ENCODE data around the gene NREP.

The NREP gene

DNA sequence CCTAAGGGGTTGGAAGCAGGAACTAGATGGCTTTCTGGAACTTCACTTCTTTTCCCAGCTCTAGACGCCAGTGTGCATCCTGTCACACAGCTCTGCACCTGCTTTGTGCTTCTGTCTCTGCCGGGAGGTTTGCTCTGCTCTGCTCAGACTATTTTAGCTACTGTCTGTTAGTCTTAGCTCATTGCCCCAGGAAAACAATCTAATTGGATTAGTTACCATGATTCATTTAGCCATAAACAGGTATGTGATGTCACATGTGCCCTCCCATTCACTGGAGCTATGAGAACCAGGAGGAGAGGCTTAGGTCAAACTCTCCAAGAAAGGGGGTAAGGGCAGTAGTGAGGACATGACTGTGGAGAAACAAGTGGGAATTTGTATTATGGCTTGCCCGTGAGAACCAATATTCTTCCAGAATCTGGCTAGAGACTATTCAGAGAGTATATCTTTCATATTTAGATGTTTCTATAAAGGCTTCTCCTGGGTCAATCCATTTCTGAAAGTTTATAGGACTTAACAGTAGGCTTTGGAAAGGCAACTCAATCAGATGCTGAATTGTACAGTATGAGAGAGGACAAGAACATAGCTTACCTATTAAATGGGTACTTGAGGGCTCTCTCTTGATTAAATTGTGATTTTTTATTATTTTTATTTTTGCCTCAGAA is 22.4 kb upstream of the NREP start:
- H3K4me3 Mint-ChIP-seq = no peak overlapping the region
- no peaks in the 10 kb centered on the region for H3K9me3 Mint-ChIP-seq
- peaks cover 25% of the 10 kb centered on the region for H3K27me3 Mint-ChIP-seq
- H3K27ac Mint-ChIP-seq = no peak overlapping the region
- H3K36me3 Mint-ChIP-seq = no peaks in the 10 kb centered on the region
- CTCF ChIA-PET = no interaction called here
- DNase-seq = no peak
- H3K4me1 Mint-ChIP-seq = no peaks in the 10 kb centered on the region

DNA sequence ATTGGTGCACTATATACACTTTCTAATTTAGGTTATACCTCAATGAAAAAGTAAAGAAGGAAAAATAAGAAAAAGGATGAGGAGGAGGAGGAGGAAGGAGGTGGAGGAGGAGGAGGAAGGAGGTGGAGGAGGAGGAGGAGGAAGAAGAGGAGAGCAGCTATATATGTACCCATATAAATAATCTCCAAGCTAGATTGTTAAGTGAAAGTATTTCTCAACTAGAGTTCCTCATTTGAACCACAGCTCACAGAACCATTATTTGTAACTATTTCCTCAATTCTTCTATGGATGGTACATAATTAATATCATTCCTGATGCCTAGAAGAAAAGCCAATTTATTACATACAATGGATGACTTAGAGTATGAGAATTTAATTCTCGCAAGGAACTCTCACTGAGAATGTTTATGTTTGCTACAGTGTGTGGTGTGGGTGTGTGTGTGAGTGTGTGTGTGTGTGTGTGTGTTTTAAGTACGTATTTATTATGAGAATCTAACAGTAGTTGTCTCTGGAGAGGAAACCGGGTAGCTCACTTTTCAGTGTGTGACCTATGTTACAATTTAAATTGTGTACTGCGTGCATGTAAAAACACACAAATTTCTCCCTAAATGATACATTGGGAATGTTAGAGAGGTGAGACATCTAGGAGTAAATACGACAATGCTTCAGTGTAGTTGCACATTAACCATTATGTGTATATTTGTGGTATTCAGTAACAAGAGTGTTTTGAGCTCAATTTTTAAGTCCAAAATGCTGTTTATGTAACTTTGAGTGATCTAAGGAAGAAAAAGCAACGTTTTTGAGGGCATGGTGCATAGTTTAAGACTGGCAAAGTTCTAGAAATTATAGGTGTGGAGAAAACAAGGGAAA is 20.2 kb upstream of the NREP start:
- Mint-ChIP-seq H3K4me1 (no peaks in the 10 kb centered on the region), H3K36me3 (no peaks in the 10 kb centered on the region), H3K4me3 (no peak overlapping the region), H3K9me3 (no peaks in the 10 kb centered on the region), H3K27ac (no peak overlapping the region), H3K27me3 (peaks cover 31% of the 10 kb centered on the region)
- CTCF ChIA-PET = no interaction called here
- DNase-seq = no peak

DNA sequence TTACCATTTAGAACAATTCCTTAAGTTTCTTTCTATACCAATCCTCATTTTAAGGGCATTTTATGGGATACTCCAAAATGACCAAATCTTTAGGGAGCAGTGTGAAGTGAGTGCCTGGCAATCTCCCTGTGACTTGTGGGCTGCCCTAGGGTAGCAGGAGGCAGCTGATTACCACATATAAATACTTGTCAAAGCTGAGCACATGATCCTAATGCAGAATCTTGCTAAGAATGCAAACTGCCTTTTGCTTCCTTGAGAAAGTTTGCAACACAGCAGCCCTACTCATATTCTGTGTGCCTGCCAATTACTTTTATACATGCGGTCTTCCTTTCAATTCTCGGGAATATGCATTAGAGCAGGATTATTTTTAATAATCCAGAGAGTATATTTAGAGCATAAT is 18.2 kb upstream of the NREP start:
- Mint-ChIP-seq H3K36me3 (no peaks in the 10 kb centered on the region), H3K4me1 (no peaks in the 10 kb centered on the region), H3K27me3 (peaks cover 27% of the 10 kb centered on the region), H3K27ac (no peak overlapping the region), H3K4me3 (no peak overlapping the region), H3K9me3 (no peaks in the 10 kb centered on the region)
- CTCF ChIA-PET = no interaction called here
- no peak for DNase-seq

DNA sequence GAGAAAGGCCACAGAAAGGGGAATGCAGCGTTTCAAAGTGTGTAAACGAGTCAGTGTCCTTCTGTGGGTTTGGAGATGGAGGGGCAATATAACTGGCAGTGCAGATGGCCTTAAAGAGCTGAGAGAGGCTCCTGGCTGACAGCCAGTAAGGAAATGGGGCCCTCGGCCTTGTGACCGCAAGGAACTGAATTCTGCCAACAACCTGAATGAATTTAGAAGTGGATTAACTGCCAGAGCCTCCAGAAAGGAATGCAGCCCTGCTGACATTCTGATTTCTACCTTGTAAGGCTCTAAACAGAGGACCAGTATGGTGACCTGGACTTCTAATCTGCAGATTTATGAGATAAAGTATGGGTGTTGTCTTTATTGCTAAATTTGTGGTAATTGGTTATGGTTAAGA is 17.5 kb upstream of the NREP start:
- DNase-seq = no peak
- CTCF ChIA-PET = no interaction called here

DNA sequence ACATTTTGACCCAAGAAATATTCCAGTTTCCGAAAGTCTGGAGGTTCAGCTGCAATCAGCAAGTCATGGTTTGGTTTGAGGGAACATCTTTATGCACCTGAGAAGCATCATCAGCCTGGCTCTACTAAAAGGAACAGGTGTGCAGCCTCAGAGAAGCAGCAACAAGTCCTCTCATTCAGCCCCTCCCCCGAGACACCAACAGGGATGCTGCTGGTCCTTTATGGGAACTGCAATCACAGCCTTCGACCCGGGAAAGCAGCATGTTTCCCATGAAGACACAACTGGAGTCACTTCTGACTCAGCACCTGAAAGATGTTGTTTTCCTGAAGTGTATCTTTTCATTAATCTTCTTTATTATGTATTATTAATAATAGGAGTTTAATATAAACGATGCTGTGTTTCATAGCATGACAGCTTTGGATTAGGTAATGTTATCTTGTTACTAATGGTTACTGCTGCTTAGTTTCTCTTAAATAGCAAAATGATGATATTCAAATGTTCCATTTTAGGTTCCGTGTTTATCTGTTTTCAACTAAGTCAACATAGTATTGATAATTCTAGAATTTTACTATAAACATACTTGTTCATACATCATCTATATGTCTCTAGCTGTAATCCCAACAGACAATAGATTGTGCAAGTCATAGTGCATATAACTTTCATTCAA is 15.6 kb upstream of the NREP start:
- H3K27ac Mint-ChIP-seq = no peak overlapping the region
- no peaks in the 10 kb centered on the region for H3K36me3 Mint-ChIP-seq
- DNase-seq = no peak
- H3K4me3 Mint-ChIP-seq = no peak overlapping the region
- CTCF ChIA-PET = no interaction called here
- H3K9me3 Mint-ChIP-seq = no peaks in the 10 kb centered on the region
- no peaks in the 10 kb centered on the region for H3K4me1 Mint-ChIP-seq
- H3K27me3 Mint-ChIP-seq = peaks cover 15% of the 10 kb centered on the region

More for the DNA sequence above, 17.5 kb upstream of the NREP start:
- Mint-ChIP-seq H3K9me3 (no peaks in the 10 kb centered on the region), H3K36me3 (no peaks in the 10 kb centered on the region), H3K4me3 (no peak overlapping the region), H3K27ac (no peak overlapping the region), H3K27me3 (peaks cover 20% of the 10 kb centered on the region), H3K4me1 (no peaks in the 10 kb centered on the region)

DNA sequence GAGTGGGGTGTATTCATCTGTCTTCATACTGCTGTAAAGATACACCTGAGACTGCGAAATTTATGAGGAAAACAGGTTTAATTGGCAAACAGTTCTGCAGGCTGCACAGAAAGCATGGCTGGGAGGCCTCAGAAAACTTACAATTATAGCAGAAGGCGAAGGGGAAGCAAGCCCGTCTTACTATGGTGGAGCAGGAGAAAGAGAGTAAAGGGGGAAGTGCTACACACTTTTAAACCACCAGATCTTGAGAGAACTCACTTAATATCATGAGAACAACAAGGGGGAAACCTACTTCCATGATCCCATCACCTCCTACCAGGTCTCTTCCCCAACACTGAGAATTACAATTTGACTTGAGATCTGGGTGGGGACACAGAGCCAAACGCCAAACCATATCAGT is 12.5 kb upstream of the NREP start:
- Mint-ChIP-seq H3K36me3 (no peaks in the 10 kb centered on the region), H3K27ac (no peak overlapping the region), H3K4me1 (no peaks in the 10 kb centered on the region), H3K27me3 (peaks cover 26% of the 10 kb centered on the region), H3K9me3 (no peaks in the 10 kb centered on the region), H3K4me3 (no peak overlapping the region)
- CTCF ChIA-PET = no interaction called here
- no peak for DNase-seq

DNA sequence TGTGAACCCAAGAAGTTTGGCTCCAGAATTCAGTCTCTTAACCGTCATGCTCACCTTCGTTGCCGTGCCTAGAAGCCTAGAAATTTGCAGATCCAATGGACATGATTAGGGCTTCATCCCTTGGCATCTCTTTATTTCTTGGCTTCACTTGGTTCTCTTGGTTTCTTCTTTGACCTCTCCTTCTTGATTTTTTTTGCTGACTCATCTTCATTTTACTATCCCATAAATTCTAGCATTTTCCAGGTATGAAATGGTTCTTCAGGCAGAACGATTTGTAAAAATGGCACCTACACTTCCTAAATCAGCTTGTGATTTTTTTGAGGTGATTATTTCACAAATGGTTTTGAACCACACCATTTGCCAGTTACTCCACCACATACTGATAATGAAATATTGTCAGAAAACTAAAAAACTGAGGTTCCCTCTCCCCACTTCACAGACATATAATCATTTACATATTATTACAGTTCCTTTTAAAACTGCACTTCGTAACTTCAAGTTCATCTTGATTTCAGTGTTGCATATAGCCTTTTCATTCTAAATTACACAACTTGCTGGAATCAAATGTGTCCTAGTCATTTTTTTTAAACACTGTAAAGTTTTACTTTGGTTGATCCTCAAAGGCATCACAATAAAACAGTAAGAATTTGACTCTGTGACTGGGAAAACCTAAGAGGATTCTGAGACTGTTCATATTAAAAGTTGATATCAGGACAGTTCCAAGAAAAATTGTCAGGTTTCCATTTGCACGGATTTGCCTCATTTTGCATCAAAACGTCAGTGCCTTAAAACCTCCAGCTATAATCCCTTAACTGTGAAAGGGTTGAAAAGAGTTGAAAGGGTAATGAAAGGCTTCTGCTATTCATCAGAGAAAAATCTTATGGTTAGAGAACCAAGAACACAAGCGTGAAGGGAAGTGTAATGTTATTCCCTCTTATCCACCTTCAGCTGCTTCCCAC is 8.9 kb upstream of the NREP start:
- Mint-ChIP-seq H3K4me1 (no peaks in the 10 kb centered on the region), H3K9me3 (no peaks in the 10 kb centered on the region), H3K27ac (no peak overlapping the region), H3K27me3 (peaks cover 20% of the 10 kb centered on the region), H3K4me3 (no peak overlapping the region), H3K36me3 (no peaks in the 10 kb centered on the region)
- no peak for DNase-seq
- CTCF ChIA-PET = no interaction called here

DNA sequence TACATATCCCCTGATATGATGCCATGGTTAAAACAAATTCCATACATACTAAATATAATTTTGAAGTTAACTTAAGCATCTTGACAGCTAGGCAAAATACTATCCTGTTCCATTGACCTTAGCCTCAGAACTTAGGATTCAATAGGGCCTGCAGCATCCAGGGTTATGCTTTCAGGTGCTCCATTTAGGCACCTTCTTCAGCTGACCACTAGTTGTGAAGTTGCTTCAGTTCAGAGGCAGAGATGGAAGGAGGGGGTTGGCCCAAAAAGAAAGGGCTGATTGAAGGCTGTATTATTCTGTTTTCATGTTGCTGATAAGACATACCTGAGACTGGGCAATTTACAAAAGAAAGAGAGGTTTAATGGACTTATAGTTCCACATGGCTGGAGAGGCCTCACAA is 7.0 kb upstream of the NREP start:
- H3K4me3 Mint-ChIP-seq = no peak overlapping the region

DNA sequence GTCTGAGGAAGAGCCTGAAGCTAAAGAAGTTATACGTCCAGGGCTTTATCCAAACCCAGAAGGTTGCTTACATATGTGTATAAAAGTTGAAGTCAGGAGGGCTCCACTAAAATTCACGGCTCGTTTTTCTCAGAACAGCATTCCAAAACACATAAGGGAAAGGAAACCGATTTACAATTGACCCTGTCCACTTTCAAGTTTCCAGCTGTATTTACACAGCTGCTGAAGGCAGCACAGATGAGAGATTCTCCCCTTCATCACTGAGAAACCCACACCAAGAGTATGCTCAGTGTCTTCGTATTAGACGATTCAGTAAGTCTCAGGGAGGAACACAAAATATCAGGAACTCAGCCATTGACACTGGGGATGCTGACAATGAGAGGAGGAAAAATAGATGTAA is 5.9 kb upstream of the NREP start:
- H3K36me3 Mint-ChIP-seq = no peaks in the 10 kb centered on the region
- H3K9me3 Mint-ChIP-seq = no peaks in the 10 kb centered on the region
- no peak for DNase-seq
- CTCF ChIA-PET = no interaction called here
- H3K4me1 Mint-ChIP-seq = peaks cover 10% of the 10 kb centered on the region
- no peak overlapping the region for H3K27ac Mint-ChIP-seq
- H3K4me3 Mint-ChIP-seq = no peak overlapping the region
- H3K27me3 Mint-ChIP-seq = peaks cover 24% of the 10 kb centered on the region

More for the DNA sequence above, 7.0 kb upstream of the NREP start:
- H3K36me3 Mint-ChIP-seq = no peaks in the 10 kb centered on the region
- H3K27me3 Mint-ChIP-seq = peaks cover 24% of the 10 kb centered on the region
- no peaks in the 10 kb centered on the region for H3K9me3 Mint-ChIP-seq
- CTCF ChIA-PET = no interaction called here
- H3K4me1 Mint-ChIP-seq = peaks cover 2% of the 10 kb centered on the region
- no peak overlapping the region for H3K27ac Mint-ChIP-seq
- DNase-seq = no peak

DNA sequence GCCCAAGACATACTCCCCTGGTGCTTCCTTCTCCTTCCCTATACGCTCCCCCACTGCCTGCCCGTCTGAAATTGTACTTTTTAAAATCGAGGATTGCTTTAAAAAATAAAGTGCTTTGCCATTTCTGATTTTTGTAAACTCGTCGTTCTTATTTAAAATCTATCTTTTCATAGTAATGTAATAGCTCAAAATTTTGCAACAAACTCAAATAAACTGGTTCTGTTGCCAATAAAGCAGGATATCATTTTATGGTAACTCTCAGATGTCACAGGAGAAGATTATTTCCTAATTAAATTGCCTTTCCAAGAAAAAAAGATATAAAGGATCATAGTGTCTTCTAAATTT is 1.3 kb upstream of the NREP start:
- Mint-ChIP-seq H3K27ac (peak overlapping the region; percentile 93), H3K4me1 (peaks cover 35% of the 10 kb centered on the region), H3K27me3 (peaks cover 8% of the 10 kb centered on the region), H3K4me3 (peak overlapping the region; percentile 85), H3K9me3 (no peaks in the 10 kb centered on the region), H3K36me3 (peaks cover 6% of the 10 kb centered on the region)
- CTCF ChIA-PET = no interaction called here
- DNase-seq = no peak

DNA sequence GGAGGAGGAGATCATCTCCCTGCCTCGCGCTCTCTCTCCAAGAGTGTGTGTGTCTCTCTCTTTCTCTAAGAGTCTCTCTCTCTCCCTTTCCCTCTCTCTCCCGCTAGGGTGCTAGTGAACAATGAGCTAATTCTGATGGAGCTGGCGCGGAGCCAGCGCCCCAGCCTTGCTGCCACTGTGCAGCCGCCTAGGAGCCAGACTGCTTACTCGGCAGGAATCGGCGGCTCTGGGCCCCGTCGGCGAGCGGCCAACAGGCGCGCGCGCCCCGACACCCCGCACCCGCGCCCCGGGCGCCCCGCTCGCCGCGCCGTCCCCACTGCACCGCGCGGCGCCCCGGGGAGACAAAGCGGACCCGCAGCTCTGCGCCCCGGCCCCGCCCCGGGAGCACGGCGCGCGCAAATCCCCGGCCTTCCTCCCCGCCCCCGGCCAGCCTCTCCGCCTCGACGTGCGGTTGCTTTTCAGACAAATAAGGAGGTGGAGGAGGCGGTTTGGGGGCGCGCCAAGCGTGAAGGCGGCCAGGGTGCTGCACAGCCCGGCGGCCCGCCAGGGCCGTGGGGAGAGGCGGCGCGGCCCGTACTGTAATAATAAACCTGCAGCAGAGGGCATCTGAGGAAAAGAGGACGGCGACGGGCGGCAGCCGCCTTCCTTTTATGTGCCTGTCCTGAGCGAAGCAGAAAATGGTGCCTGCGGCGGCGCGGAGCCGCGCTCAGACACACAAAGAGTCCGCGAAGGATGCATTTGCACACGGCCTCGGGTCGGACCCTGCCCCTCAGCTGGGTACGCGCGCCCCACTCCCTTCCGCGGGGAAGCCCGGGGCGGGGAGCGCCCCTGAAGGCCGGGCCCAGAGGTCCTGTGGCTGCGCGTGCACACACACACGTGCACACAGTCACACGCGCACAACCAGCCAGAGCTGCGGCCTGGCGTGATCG is 625 bp upstream of the NREP start:
- peaks cover 35% of the 10 kb centered on the region for H3K4me1 Mint-ChIP-seq
- CTCF ChIA-PET = interaction anchor here (1.0 to 1.2 kb wide), 3 partner anchors 16 to 204 kb away, joined by 3 read pairs; no protein-coding TSS in a partner anchor

DNA sequence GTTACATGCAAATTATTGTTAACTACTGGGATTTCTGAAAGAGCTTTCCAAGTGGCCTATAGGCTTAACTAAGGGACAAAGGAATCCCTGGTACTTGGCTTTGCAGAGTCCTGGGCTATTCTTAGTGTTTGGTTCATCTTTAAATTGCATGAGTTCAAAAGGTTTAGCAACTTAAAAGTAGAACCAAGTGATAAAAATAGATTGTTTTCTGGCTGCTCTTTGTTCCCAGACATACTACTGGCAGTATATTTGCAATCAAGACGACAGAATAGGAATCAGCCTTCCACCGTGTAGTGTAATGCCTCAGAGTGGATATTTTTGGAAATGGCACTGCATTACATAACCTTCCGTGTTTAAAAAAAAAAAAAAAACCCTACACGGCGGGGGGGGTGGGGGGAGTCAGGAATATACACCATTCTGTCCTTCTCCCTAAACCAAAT is 1.0 kb downstream of the NREP start:
- peaks cover 9% of the 10 kb centered on the region for H3K36me3 Mint-ChIP-seq
- CTCF ChIA-PET = no interaction called here
- H3K4me3 Mint-ChIP-seq = peak overlapping the region; percentile 85

More for the DNA sequence above, 625 bp upstream of the NREP start:
- Mint-ChIP-seq H3K27ac (peak overlapping the region; percentile 93), H3K9me3 (no peaks in the 10 kb centered on the region), H3K27me3 (peaks cover 8% of the 10 kb centered on the region), H3K4me3 (peak overlapping the region; percentile 85), H3K36me3 (peaks cover 6% of the 10 kb centered on the region)
- DNase-seq = peak; percentile 91

DNA sequence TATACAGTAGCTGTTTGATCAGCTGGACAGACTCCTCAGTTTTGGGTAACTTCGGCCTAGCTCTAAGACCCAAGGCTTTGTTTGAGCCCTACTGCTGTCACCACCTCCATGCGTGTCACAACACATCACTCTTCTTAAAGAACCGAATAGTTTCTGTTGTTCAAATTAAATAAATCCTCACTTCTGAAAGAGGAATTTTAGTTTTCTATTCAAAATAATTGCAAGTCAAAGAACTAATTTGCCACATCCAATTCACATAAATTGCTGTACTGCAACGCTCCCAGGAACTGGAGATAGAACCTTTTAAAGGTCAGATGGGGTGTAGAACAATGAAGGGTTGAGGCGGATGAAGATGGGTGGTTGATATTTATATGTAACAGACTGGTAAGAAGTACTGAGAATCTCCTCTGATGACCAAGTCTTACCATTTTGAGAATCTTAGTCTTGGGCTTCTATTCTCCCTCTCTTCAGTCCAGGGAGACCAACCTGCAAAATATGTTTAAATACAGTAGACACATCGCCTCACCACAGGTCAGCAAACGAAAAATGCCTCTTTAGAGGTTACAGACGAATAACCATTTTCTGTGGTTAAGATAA is 1.6 kb downstream of the NREP start:
- Mint-ChIP-seq H3K4me3 (peak overlapping the region; percentile 85), H3K9me3 (no peaks in the 10 kb centered on the region), H3K4me1 (peaks cover 35% of the 10 kb centered on the region), H3K27ac (no peak overlapping the region), H3K27me3 (peaks cover 10% of the 10 kb centered on the region), H3K36me3 (peaks cover 9% of the 10 kb centered on the region)
- CTCF ChIA-PET = no interaction called here
- DNase-seq = no peak

More for the DNA sequence above, 1.0 kb downstream of the NREP start:
- DNase-seq = no peak
- H3K4me1 Mint-ChIP-seq = peaks cover 35% of the 10 kb centered on the region
- no peak overlapping the region for H3K27ac Mint-ChIP-seq
- H3K9me3 Mint-ChIP-seq = no peaks in the 10 kb centered on the region
- H3K27me3 Mint-ChIP-seq = peaks cover 12% of the 10 kb centered on the region

Measured in activated naive CD4-positive, alpha-beta T cell treated with anti-CD3 and anti-CD28 coated beads, Interleukin-2, amount 10 ng/mL, durations not matched to agents 7 days and 5 days (primary cell).